K562 (cell line): ENCODE measurements around the gene SF3A2. TPM values are rescaled to one million over a fixed set of nuclear protein-coding genes. Genes with fewer than 3 reads are reported as not detected.
A peak's percentile ranks its signal among the peaks of the same experiment; 100 is the strongest.

Source experiments
- ATAC-seq: fragments of 200-7000 bp; cut with Tn5 transposase; 3 replicates; pipeline ENCODE4 v1.9.1; 2020; ENCODE audit warnings: moderate library complexity
- BruUV-seq: library from RNA; stranded (reverse); fragments of 400-500 nt; replicated peaks from 2 replicates; lab custom pipeline; 2021; lab: Mats Ljungman, UMichigan
- CTCF ChIA-PET: fragments of 300-600 bp; formaldehyde crosslinking; extraction: SDS; loops from one replicate; lab custom pipeline; 2021; ENCODE audit warnings: low intra/inter-chr PET ratio; lab: Yijun Ruan, JAX
- POLR2A ChIA-PET: fragments of 300-600, 350-650 bp; sonication (Branson Sonifier 250); formaldehyde crosslinking; extraction: SDS; loops from one replicate; lab custom pipeline; 2021; ENCODE audit warnings: antibody characterized with exemption, inconsistent platforms; lab: Yijun Ruan, JAX
- DNase-seq, 4 experiments: peaks; one replicate each; pipeline versions ENCODE4 v3.0.0 to v3.0.0-alpha.2; 2011 to 2018; ENCODE audit warnings: low spot score in 3 of 4, mixed read lengths in 3 of 4; ENCODE audit errors: extremely low read depth in 1 of 4
- FAIRE-seq: peaks from 2 replicates; lab custom pipeline; 2011; peaks lifted over from hg19 to GRCh38; lab: Jason Lieb, UNC
- H2AFZ ChIP-seq: 2 replicates; pipeline ENCODE4 v1.6.0; 2011; ENCODE audit warnings: low read depth, low read length, control low read depth, inconsistent platforms
- H3K27ac ChIP-seq: fragments of 200-600 bp; 3 replicates; pipeline ENCODE4 v1.8.0; 2011; ENCODE audit warnings: low read depth, mild to moderate bottlenecking, control low read depth, inconsistent platforms, low read length, moderate library complexity, mixed read lengths; ENCODE audit errors: extremely low read depth
- H3K27me3 ChIP-seq, 2 experiments: fragments of 300-600 bp in 1 of 2; 2 replicates in 1 of 2; 3 replicates in 1 of 2; pipeline versions ENCODE4 v1.6.0 to v1.8.0; 2011; ENCODE audit warnings: inconsistent platforms in 2 of 2, low read length in 2 of 2, mild to moderate bottlenecking in 1 of 2, mixed read lengths in 1 of 2, moderate library complexity in 1 of 2; ENCODE audit not compliant: control insufficient read depth in 2 of 2, insufficient read depth in 2 of 2
- H3K36me3 ChIP-seq: fragments of 300-600 bp; 3 replicates; pipeline ENCODE4 v1.8.0; 2011; ENCODE audit warnings: mild to moderate bottlenecking, low read length, inconsistent platforms; ENCODE audit not compliant: control insufficient read depth, insufficient read depth
- H3K4me1 ChIP-seq, 2 experiments: fragments of 200-600 bp in 1 of 2; replicated peaks in 1 of 2; 2 replicates in 1 of 2; 3 replicates in 1 of 2; pipeline versions ENCODE4 v1.5.1 to v1.8.0; 2011; ENCODE audit warnings: inconsistent platforms in 2 of 2, low read length in 2 of 2, mild to moderate bottlenecking in 1 of 2, mixed read lengths in 1 of 2, moderate library complexity in 1 of 2; ENCODE audit not compliant: control insufficient read depth in 2 of 2, insufficient read depth in 2 of 2
- H3K4me2 ChIP-seq: 2 replicates; pipeline ENCODE4 v1.6.1; 2011; ENCODE audit warnings: low read length, control low read depth, inconsistent platforms, mixed read lengths; ENCODE audit not compliant: insufficient read depth
- H3K4me3 ChIP-seq: fragments of 200-600 bp; sonication (generic), shearing (Covaris generic); 2 replicates; pipeline ENCODE4 v1.5.1; 2016; ENCODE audit warnings: control low read depth, inconsistent platforms
- H3K79me2 ChIP-seq: fragments of 200-600 bp; 3 replicates; pipeline ENCODE4 v1.8.0; 2011; ENCODE audit warnings: low read length, inconsistent platforms; ENCODE audit not compliant: control insufficient read depth, insufficient read depth
- H3K9ac ChIP-seq, 2 experiments: 2 replicates each; pipeline versions ENCODE4 v1.6.0 to v1.6.1; 2011; ENCODE audit warnings: low read depth in 2 of 2, low read length in 2 of 2, control low read depth in 1 of 2, inconsistent platforms in 1 of 2, mild to moderate bottlenecking in 1 of 2, mixed read lengths in 1 of 2; ENCODE audit not compliant: insufficient read depth in 1 of 2
- H3K9me1 ChIP-seq: one replicate; pipeline ENCODE4 v1.6.0; 2011; ENCODE audit warnings: inconsistent platforms, mild to moderate bottlenecking, low read length, moderate library complexity; ENCODE audit not compliant: control insufficient read depth, insufficient read depth
- H3K9me3 ChIP-seq: replicated peaks from 2 replicates; pipeline ENCODE4 v1.5.1; 2011; ENCODE audit warnings: low read depth, low read length, inconsistent platforms; ENCODE audit not compliant: control insufficient read depth, insufficient read depth
- H4K20me1 ChIP-seq: replicated peaks from 2 replicates; pipeline ENCODE4 v1.6.1; 2011; ENCODE audit warnings: low read length, inconsistent platforms, mixed read lengths; ENCODE audit not compliant: control insufficient read depth, insufficient read depth
- FOXA3 ChIP-seq, 2 experiments: fragments of 450-650 bp in 1 of 2; sonication (generic) in 1 of 2; formaldehyde crosslinking; IDR thresholded peaks in 1 of 2; conservative IDR thresholded peaks in 1 of 2; 2 replicates each; pipeline versions ENCODE4 v1.4.0 to v1.8.0; 2020 to 2022; ENCODE audit warnings: mild to moderate bottlenecking in 2 of 2, missing genetic modification reagents in 1 of 2
- GATAD2A ChIP-seq: fragments of 450-650 bp; IDR thresholded peaks from 2 replicates; pipeline ENCODE4 v1.6.1; 2017
- JUND ChIP-seq, 2 experiments: IDR thresholded peaks; 2 replicates in 1 of 2; 3 replicates in 1 of 2; pipeline ENCODE4 v1.6.1; 2011; ENCODE audit warnings: borderline replicate concordance in 2 of 2, low read depth in 2 of 2, low read length in 2 of 2, improper control_type of control experiment in 1 of 2, missing biosample characterization in 1 of 2, missing genetic modification characterization in 1 of 2, missing genetic modification reagents in 1 of 2
- MAZ ChIP-seq, 2 experiments: fragments of 450-650 bp in 1 of 2; sonication (generic) in 1 of 2; formaldehyde crosslinking; IDR thresholded peaks in 1 of 2; conservative IDR thresholded peaks in 1 of 2; 2 replicates each; pipeline versions ENCODE4 v1.4.0 to v1.5.0; 2020; ENCODE audit warnings: mild to moderate bottlenecking in 1 of 2, missing genetic modification reagents in 1 of 2
- NCOA6 ChIP-seq: fragments of 450-650 bp; IDR thresholded peaks from 2 replicates; pipeline ENCODE4 v1.6.1; 2017; ENCODE audit warnings: mild to moderate bottlenecking
- POLR3G ChIP-seq: IDR thresholded peaks from 2 replicates; pipeline ENCODE4 v1.6.1; 2011; ENCODE audit not compliant: insufficient read length, insufficient replicate concordance; ENCODE audit errors: extremely low read depth
- TRIM28 ChIP-seq: fragments of 450-650 bp; IDR thresholded peaks from 2 replicates; pipeline ENCODE4 v1.6.1; 2017
- ZFPM2 ChIP-seq: fragments of 250-450 bp; sonication (Bioruptor Pico); IDR thresholded peaks from 2 replicates; pipeline ENCODE4 v1.5.1; 2022; ENCODE audit warnings: mild to moderate bottlenecking
- ZNF133 ChIP-seq: fragments of 250-450 bp; sonication (Bioruptor Pico); IDR thresholded peaks from 2 replicates; pipeline ENCODE4 v1.4.0; 2020; ENCODE audit warnings: mild to moderate bottlenecking
- ZNF316 ChIP-seq: fragments of 450-650 bp; IDR thresholded peaks from 2 replicates; pipeline ENCODE4 v1.6.1; 2016
- ZZZ3 ChIP-seq: fragments of 450-650 bp; IDR thresholded peaks from 2 replicates; pipeline ENCODE4 v1.6.1; 2016; ENCODE audit warnings: antibody characterized with exemption, mild to moderate bottlenecking, moderate library complexity
- WGBS: fragments of 100-300 bp; shearing (Covaris generic); methylation state at CpG from one replicate; pipeline ENCODE4 v1.1.6; 2016; ENCODE audit warnings: low coverage, mixed read lengths; ENCODE audit not compliant: insufficient coverage; ENCODE audit errors: missing lambda C conversion rate; 5-methylcytosine and 5-hydroxymethylcytosine counted together
- in situ Hi-C: fragments of 300-500 bp; cut with MboI; formaldehyde crosslinking; loops from 4 replicates; pipeline ENCODE4 v1.15.0; 2018; ENCODE audit warnings: inconsistent platforms, mixed read lengths
- intact Hi-C: fragments of 100-400 bp; cut with micrococcal nuclease; formaldehyde crosslinking; loops from 2 replicates; pipeline ENCODE4 v1.14.2; 2022
- polyA plus RNA-seq, 8 experiments: library from polyadenylated mRNA; depleted of rRNA in 4 of 8; stranded (reverse) in 5 of 8; unstranded in 3 of 8; fragments of >200 nt; fragmentation: Nextera tagmentation in 2 of 8; fragmentation: Illumina TruSeq in 1 of 8; extraction: Ambion mirVana in 2 of 8; extraction: Trizol in 1 of 8; gene quantifications; 2 replicates each; pipeline versions ENCODE4 v1.2.1 to v1.2.3, GENCODE V29; 2011 to 2014; ENCODE audit warnings: inconsistent platforms in 1 of 8, missing spikeins in 1 of 8
- total RNA-seq, 7 experiments: library from RNA; depleted of rRNA in 6 of 7; stranded (reverse); fragments of >200 nt in 6 of 7; fragmentation: Illumina TruSeq in 2 of 7; extraction: Trizol in 2 of 7; gene quantifications; 2 replicates each; pipeline versions ENCODE4 v1.2.1 to v1.2.3, GENCODE V29; 2011 to 2021; ENCODE audit warnings: low replicate concordance in 1 of 7
- TF ChIP-seq, protein P1 (sequence below): fragments of 450-650 bp; IDR thresholded peaks from 2 replicates; pipeline ENCODE4 v1.6.1; 2016
- TF ChIP-seq, protein P2 (sequence below): fragments of 250-450 bp; sonication (Bioruptor Pico); IDR thresholded peaks from 2 replicates; pipeline ENCODE4 v1.8.0; 2022; ENCODE audit warnings: moderate library complexity, mild to moderate bottlenecking, inconsistent platforms
- TF ChIP-seq, protein P3 (sequence below): IDR thresholded peaks from 2 replicates; pipeline ENCODE4 v1.6.1; 2016; ENCODE audit warnings: missing genetic modification characterization, missing compliant biosample characterization
- TF ChIP-seq, protein P4 (sequence below): sonication (generic); formaldehyde crosslinking; IDR thresholded peaks from 2 replicates; pipeline ENCODE4 v1.8.0; 2022; ENCODE audit warnings: mild to moderate bottlenecking, missing genetic modification reagents

SF3A2 gene
- total and polyA plus RNA-seq, 9 of the 15 experiments (the other 6 are each of a cell fraction or from before 2014, with no cell fraction given): 0.17 to 194 (median 22.8) TPM

DNA sequence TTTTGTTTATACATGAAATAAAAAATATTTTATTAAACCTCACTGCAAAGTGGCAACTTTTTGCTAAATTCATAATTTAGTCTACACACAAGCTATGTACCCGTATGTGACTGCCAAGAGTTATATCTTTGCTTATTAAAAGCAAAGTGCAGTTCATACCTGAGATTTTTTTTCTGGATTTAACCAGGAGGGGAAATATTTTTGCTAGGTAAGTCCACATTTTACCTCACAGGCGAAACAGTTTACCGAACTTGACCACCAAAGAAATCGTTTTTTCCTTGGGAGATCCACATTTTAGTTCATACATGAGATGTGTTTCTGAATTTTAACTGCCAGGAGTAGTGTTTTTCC lies 31.8 kb downstream of the SF3A2 start:
- TF ChIP-seq ZFPM2 (CRISPR knock-in tag): no peak
- no peak for TF ChIP-seq MAZ (CRISPR knock-in tag; conservative IDR thresholded peaks at IDR 0.05 in 1 of 2, IDR thresholded peaks at IDR 0.05 in 1 of 2)
- TF ChIP-seq, protein P1, sequence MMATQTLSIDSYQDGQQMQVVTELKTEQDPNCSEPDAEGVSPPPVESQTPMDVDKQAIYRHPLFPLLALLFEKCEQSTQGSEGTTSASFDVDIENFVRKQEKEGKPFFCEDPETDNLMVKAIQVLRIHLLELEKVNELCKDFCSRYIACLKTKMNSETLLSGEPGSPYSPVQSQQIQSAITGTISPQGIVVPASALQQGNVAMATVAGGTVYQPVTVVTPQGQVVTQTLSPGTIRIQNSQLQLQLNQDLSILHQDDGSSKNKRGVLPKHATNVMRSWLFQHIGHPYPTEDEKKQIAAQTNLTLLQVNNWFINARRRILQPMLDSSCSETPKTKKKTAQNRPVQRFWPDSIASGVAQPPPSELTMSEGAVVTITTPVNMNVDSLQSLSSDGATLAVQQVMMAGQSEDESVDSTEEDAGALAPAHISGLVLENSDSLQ: no peak
- TF ChIP-seq JUND (IDR thresholded peaks at IDR 0.05; ENCODE audit: borderline replicate concordance, low read depth, low read length): no peak
- no peak for TF ChIP-seq JUND (tag; IDR thresholded peaks at IDR 0.05; ENCODE audit: borderline replicate concordance, low read depth, low read length)
- TF ChIP-seq, protein P2, sequence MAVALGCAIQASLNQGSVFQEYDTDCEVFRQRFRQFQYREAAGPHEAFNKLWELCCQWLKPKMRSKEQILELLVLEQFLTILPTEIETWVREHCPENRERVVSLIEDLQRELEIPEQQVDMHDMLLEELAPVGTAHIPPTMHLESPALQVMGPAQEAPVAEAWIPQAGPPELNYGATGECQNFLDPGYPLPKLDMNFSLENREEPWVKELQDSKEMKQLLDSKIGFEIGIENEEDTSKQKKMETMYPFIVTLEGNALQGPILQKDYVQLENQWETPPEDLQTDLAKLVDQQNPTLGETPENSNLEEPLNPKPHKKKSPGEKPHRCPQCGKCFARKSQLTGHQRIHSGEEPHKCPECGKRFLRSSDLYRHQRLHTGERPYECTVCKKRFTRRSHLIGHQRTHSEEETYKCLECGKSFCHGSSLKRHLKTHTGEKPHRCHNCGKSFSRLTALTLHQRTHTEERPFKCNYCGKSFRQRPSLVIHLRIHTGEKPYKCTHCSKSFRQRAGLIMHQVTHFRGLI (CRISPR knock-in tag): no peak
- no peak for TF ChIP-seq FOXA3 (CRISPR knock-in tag; conservative IDR thresholded peaks at IDR 0.05 in 1 of 2, IDR thresholded peaks at IDR 0.05 in 1 of 2)
- TF ChIP-seq NCOA6: no peak
- TF ChIP-seq, protein P3, sequence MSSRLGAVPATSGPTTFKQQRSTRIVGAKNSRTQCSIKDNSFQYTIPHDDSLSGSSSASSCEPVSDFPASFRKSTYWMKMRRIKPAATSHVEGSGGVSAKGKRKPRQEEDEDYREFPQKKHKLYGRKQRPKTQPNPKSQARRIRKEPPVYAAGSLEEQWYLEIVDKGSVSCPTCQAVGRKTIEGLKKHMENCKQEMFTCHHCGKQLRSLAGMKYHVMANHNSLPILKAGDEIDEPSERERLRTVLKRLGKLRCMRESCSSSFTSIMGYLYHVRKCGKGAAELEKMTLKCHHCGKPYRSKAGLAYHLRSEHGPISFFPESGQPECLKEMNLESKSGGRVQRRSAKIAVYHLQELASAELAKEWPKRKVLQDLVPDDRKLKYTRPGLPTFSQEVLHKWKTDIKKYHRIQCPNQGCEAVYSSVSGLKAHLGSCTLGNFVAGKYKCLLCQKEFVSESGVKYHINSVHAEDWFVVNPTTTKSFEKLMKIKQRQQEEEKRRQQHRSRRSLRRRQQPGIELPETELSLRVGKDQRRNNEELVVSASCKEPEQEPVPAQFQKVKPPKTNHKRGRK: no peak
- TF ChIP-seq ZNF133 (CRISPR knock-in tag): no peak
- TF ChIP-seq ZNF316: no peak
- no peak for TF ChIP-seq TRIM28
- TF ChIP-seq GATAD2A: no peak
- no peak for TF ChIP-seq POLR3G
- TF ChIP-seq, protein P4, sequence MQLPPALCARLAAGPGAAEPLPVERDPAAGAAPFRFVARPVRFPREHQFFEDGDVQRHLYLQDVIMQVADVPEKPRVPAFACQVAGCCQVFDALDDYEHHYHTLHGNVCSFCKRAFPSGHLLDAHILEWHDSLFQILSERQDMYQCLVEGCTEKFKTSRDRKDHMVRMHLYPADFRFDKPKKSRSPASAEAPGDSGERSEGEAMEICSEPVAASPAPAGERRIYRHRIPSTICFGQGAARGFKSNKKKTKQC (CRISPR knock-in tag): no peak
- TF ChIP-seq ZZZ3: no peak
- ATAC-seq: no peak
- Histone ChIP-seq H3K4me2 (peak overlapping the region; percentile 40), H4K20me1 (peaks cover 37% of the 10 kb centered on the region), H3K4me1 (peaks cover 18 to 66% of the 10 kb centered on the region in 2 experiments), H3K4me3 (peak overlapping the region; percentile 91; the same call in 1 of the 2 replicates), H3K79me2 (peaks cover 51% of the 10 kb centered on the region), H3K9me3 (no peaks in the 10 kb centered on the region), H3K36me3 (peaks cover 25% of the 10 kb centered on the region; the same call in 2 of the 3 replicates), H2AFZ (no peak overlapping the region), H3K9me1 (no peaks in the 10 kb centered on the region), H3K9ac (peak overlapping the region in 1 of 2 experiments; percentile 79; a peak in 2 of 4 replicates), H3K27ac (peak overlapping the region; percentile 86), H3K27me3 (no peaks in the 10 kb centered on the region)
- no TSS peak for BruUV-seq
- in situ Hi-C loops (no loop called here), intact Hi-C loops (loop anchor here (10.0 kb wide), 1 partner anchor 104 kb away; the partner anchor contains the start of gene DOT1L)
- no peak for FAIRE-seq
- no peak for DNase-seq
- POLR2A ChIA-PET: no interaction called here
- CTCF ChIA-PET: no interaction called here
- 41% methylated on average over 4 of the region's 4 CpGs for WGBS
